ENCODE measurements around the gene TERT. TPM values are rescaled to one million over a fixed set of nuclear protein-coding genes. Genes with fewer than 3 reads are reported as not detected.

The TERT gene
- total and polyA plus RNA-seq, 2 of the 13 experiments (the other 11 are each of a cell fraction or from before 2014, with no cell fraction given): 4.3 to 5.9 TPM

DNA sequence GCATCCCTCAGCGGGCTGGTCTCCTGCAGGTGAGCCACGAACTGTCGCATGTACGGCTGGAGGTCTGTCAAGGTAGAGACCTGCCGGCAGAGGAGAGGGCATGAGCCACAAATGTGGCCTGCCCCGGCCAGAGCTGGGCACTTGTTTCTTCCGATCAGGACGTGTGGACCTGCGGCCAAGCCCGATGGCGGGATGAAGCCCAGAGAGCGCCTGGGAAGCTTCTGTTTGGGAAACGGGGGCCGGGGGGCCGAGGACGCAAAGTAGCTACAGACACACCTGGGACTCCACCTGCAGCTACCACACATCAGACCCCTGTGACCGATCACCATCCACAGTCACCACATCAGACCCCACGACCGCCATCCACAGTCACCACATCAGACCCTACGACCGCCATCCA is 22.7 kb downstream of the TERT start (continued):
- TF ChIP-seq GLI4 (CRISPR knock-in tag; IDR thresholded peaks at IDR 0.05; ENCODE audit: borderline replicate concordance) (no peak), U2AF1 (optimal IDR thresholded peaks at IDR 0.05; ENCODE audit: low read depth, low read length) (no peak)
- TF ChIP-seq, protein P1, sequence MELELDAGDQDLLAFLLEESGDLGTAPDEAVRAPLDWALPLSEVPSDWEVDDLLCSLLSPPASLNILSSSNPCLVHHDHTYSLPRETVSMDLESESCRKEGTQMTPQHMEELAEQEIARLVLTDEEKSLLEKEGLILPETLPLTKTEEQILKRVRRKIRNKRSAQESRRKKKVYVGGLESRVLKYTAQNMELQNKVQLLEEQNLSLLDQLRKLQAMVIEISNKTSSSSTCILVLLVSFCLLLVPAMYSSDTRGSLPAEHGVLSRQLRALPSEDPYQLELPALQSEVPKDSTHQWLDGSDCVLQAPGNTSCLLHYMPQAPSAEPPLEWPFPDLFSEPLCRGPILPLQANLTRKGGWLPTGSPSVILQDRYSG (CRISPR knock-in tag; IDR thresholded peaks at IDR 0.05): no peak

DNA sequence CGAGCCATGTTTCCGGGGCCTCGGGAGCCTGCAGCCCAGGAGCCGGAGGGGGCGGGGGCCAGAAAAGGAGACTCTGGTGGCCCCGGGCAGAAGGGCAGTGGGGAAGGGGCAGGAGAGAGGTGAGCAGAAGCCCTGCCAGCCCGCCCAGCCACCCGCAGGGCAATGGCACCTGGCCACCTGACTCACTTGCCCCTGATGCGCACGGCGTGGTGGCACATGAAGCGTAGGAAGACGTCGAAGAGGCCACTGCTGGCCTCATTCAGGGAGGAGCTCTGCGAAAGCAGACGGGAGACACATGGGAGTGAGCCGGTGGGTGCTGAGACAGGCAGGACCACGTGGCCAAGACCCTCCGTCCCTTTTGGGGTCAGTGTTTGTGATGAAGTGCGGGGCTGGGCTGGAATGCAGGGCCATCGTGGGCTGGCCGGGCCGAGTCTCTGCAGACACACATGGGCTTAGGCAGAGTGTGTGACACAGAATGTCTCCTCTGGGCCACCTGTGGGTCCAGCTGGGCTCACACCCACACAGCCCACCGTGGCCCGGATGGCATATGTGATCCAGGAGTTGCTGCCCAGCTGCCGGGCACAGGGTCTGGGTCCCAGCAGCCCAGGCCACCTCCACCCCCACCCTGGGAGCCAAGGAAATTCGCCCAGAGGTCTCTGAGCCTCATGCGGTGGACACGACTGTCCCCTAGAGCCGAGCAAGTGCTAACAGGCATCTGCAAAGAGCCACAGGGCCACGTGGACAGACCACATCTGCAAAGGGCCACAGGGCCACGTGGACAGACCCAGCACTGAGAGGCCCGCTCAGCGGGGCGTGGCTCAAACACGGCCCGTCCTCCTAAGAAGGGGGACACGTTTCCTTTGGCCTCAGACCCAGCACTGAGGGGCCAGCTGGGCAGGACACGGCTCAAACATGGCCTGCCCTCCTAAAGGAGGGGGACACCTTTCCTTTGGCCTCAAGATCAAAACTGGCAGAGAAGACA is 23.6 kb downstream of the TERT start:
- TF ChIP-seq, protein P2, sequence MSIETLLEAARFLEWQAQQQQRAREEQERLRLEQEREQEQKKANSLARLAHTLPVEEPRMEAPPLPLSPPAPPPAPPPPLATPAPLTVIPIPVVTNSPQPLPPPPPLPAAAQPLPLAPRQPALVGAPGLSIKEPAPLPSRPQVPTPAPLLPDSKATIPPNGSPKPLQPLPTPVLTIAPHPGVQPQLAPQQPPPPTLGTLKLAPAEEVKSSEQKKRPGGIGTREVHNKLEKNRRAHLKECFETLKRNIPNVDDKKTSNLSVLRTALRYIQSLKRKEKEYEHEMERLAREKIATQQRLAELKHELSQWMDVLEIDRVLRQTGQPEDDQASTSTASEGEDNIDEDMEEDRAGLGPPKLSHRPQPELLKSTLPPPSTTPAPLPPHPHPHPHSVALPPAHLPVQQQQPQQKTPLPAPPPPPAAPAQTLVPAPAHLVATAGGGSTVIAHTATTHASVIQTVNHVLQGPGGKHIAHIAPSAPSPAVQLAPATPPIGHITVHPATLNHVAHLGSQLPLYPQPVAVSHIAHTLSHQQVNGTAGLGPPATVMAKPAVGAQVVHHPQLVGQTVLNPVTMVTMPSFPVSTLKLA (IDR thresholded peaks at IDR 0.05): 0 out of 2 replicates have a peak, but pooled peaks have one; percentile 9
- TF ChIP-seq ZBTB3 (CRISPR knock-in tag; IDR thresholded peaks at IDR 0.05; ENCODE audit: borderline replicate concordance, low read depth): no peak
- POLR2A ChIA-PET: no interaction called here
- no TSS peak for BruUV-seq (replicated peaks)
- WGBS (ENCODE audit: low lambda C conversion rate): 74% methylated on average over 20 of the region's 39 CpGs
- ATAC-seq (no peak; the same call in 1 of the 3 replicates), FAIRE-seq (no peak), DNase-seq (ENCODE audit: low spot score) (no peak)
- Histone ChIP-seq H3K9ac (ENCODE audit: insufficient read depth, low read depth, low read length) (no peak overlapping the region), H3K4me2 (ENCODE audit: low read depth, low read length) (no peak overlapping the region), H3K79me2 (ENCODE audit: insufficient read depth, low read length) (no peaks in the 10 kb centered on the region), H4K20me1 (ENCODE audit: insufficient read depth, low read length) (no peaks in the 10 kb centered on the region), H3K4me1 (ENCODE audit: insufficient read depth, low read length) (no peaks in the 10 kb centered on the region), H2AFZ (ENCODE audit: low read length) (no peak overlapping the region), H3K4me3 (replicated peaks in 1 of 3; ENCODE audit: insufficient read depth in 1 of 3, low read depth in 2 of 3, low read length in 3 of 3) (no peak overlapping the region), H3K36me3 (replicated peaks in 1 of 2; ENCODE audit: control insufficient read depth in 1 of 2, insufficient read depth in 2 of 2, low read length in 2 of 2) (0 out of 5 replicates have a peak, but pooled peaks cover 0 to 2% of the 10 kb centered on the region in 2 experiments), H3K9me3 (ENCODE audit: low read length) (no peaks in the 10 kb centered on the region), H3K27ac (ENCODE audit: extremely low read length, insufficient read depth, low read length) (no peak overlapping the region), H3K27me3 (ENCODE audit: control insufficient read depth in 1 of 2, insufficient read depth in 2 of 2, low read length in 2 of 2) (peaks cover 0 to 10% of the 10 kb centered on the region in 2 experiments; a peak in 2 of 5 replicates)
- CTCF ChIA-PET (ENCODE audit: low intra/inter-chr PET ratio, low total read pairs): no interaction called here
- in situ Hi-C loops (cut with HindIII; ENCODE audit: extremely low pct_ligation_motif_present, low pct_unique_long_range_greater_than_20kb) (no loop called here), intact Hi-C loops (cut with micrococcal nuclease; ENCODE audit: unreplicated experiment) (no loop called here)

Measured in HepG2 (cell line).